Transverse colon (tissue), 4 donors: ENCODE data around the gene CANT1.

Experiments
- CTCF ChIP-seq, 5 experiments: fragments of 200-600 bp in 3 of 5; fragments of 450-650 bp in 2 of 5; sonication (generic) in 3 of 5; IDR thresholded peaks; 1 replicate in 2 of 5; 2 replicates in 3 of 5; pipeline ENCODE4 v1.5.1; 2016 to 2017; ENCODE audit warnings: antibody characterized with exemption in 5 of 5, inconsistent platforms in 3 of 5, mild to moderate bottlenecking in 2 of 5, moderate library complexity in 1 of 5
- EP300 ChIP-seq: sonication (generic); formaldehyde crosslinking; IDR thresholded peaks from one replicate; pipeline ENCODE4 v1.6.1; 2017; ENCODE audit warnings: antibody characterized with exemption, low read depth
- POLR2A ChIP-seq: fragments of 450-650 bp; IDR thresholded peaks from one replicate; pipeline ENCODE4 v1.6.1; 2016; ENCODE audit warnings: antibody characterized with exemption, mild to moderate bottlenecking, moderate library complexity
- POLR2AphosphoS5 ChIP-seq, 3 donors: sonication (generic); formaldehyde crosslinking; IDR thresholded peaks; one replicate each; pipeline ENCODE4 v1.6.1; 2016; ENCODE audit warnings: antibody characterized with exemption in 3 of 3

- TF ChIP-seq CTCF (IDR thresholded peaks at IDR 0.05) (no peak), POLR2A (no peak), POLR2AphosphoS5 (IDR thresholded peaks at IDR 0.05) (no peak), EP300 (no peak)
Measured at GRCh38 chr17:78996781-78997201, 12.8 kb downstream of the CANT1 start.
